ENCODE results near the gene TOP3B. TPM values are rescaled to one million over a fixed set of nuclear protein-coding genes. Genes with fewer than 3 reads are reported as not detected.

The TOP3B gene
- total and polyA plus RNA-seq, 9 of the 15 experiments (the other 6 are each of a cell fraction or from before 2014, with no cell fraction given), result 3.0 to 188 (median 112) TPM

- TF ChIP-seq REST (IDR thresholded peaks at IDR 0.05; ENCODE audit: borderline replicate concordance) (no peak), REST (CRISPR knock-in tag; IDR thresholded peaks at IDR 0.05; ENCODE audit: low read depth) (0 out of 2 replicates have a peak, but pooled peaks have one; percentile 27), HSF4 (CRISPR knock-in tag; IDR thresholded peaks at IDR 0.05; ENCODE audit: borderline replicate concordance) (no peak), MECOM (CRISPR knock-in tag; IDR thresholded peaks at IDR 0.05) (no peak), PML (IDR thresholded peaks at IDR 0.05; ENCODE audit: low read length) (no peak), ZBTB33 (CRISPR knock-in tag; IDR thresholded peaks at IDR 0.05) (no peak), E2F8 (IDR thresholded peaks at IDR 0.05; ENCODE audit: low read depth, partially characterized antibody) (no peak), PRDM10 (IDR thresholded peaks at IDR 0.05; ENCODE audit: partially characterized antibody) (no peak), MCM7 (IDR thresholded peaks at IDR 0.05) (no peak), RBM14 (IDR thresholded peaks at IDR 0.05; ENCODE audit: borderline replicate concordance, insufficient read depth, low read depth, low read length) (no peak), XRCC3 (IDR thresholded peaks at IDR 0.05) (no peak)
These were observed 66.8 kb downstream of the TOP3B start (continued) for GRCh38 chr22:21915624-21916308.
